HG03175 (cell line): ENCODE data around the gene ACTR1B.
A peak's percentile ranks its signal among the peaks of the same experiment; 100 is the strongest.
"Not testable (repeated sequence)": the region's sequence is repeated elsewhere in the genome, so short reads cannot be mapped to it uniquely, and the experiment has no call there.

ENCODE experiments used
- ATAC-seq: cut with Tn5 transposase; IDR thresholded peaks from one replicate; pipeline ENCODE4 v1.9.1; 2021; ENCODE audit warnings: mild to moderate bottlenecking, moderate library complexity; ENCODE audit not compliant: unreplicated experiment

The ACTR1B gene

DNA sequence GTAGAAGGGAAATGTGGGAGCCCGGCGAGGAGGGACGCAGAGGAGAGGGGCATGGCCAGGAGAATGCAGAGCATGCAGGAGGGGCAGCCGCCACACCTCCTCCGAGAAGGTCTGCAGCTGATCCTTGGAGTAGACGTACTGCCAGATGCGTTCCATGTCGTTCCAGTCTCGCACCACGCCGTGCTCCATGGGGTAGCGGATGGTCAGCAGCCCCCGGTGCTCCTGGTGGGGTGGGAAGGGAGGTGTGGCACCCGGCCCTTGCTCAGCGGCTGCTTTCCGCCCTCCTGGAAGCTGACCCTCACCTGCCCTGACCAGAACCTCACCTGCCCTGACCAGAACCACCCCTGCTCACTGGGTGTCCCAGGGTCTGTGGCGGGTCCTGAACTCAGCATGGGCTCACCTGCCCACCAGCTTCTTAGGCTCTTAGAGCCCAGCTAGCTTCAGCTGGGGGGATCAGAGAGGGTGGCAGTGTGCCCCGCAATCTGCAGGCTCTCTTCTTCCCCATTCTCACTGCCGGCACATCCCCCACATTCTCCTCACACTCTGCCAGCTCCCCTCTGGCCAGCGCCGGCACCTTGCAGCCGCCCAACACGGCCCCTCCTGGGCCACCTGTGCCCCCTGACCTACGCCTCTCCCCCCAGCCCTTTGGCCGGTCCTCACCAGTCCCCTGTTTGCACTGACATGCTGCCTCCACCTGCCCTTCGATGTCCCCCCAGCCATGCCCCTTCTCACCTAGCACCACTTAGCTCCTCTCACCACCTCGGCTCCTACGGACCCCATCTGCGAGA is 4.4 kb downstream of the ACTR1B start:
- ATAC-seq: no peak

DNA sequence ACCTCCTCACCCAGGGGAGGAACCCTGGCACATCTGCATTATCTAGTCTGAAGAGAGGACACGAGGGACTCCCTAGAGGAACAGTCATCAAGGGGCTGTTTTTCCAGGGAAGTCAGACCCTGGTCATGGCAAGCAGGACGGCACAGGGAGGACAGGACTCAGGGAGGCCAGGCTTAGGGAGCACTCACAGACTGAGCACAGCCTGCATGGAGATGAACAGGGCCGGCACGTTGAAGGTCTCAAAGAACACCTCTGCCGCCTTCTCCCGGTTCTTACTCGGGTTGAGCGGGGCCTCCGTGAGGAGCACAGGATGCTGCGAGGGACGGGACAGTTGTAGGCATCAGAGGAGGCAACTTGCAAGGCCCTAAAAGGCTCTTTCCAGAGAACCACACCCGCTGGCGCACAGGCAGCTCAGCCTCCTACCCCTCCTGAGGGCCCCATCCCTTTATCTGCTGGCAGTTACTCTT is 5.1 kb downstream of the ACTR1B start:
- ATAC-seq: no peak

DNA sequence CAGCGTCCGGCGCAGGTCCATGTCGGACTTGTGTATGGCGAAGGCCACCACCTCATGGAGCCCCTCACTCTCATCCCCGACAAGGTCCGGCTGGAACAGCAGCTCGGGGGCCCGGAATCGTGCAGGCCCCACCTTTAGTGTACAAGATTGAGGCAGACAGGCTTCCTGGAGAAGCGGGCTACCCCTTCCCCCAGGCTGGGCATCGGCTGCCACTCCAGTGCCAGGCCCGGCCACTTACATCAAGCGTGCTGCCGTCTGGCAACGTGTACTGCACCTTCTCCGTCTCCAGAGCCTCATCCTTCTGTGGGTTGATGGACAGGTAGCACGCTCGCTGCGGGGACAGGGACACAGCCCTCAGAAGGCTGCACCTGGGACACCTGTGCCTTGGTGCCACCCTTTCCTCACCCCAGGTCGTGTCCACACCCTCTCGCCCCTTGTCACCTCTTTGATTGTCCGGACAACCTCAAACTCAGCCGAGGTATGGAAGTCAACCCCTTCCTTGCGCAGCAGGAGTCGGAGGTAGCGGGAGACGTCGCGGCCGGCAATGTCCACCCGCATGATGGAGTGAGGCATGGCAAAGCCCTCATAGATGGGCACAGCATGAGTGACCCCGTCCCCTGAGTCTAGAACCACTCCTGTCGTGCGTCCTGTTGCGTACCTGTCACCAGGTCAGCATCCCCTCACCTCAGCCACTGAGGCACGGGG is 5.7 kb downstream of the ACTR1B start:
- no peak for ATAC-seq

DNA sequence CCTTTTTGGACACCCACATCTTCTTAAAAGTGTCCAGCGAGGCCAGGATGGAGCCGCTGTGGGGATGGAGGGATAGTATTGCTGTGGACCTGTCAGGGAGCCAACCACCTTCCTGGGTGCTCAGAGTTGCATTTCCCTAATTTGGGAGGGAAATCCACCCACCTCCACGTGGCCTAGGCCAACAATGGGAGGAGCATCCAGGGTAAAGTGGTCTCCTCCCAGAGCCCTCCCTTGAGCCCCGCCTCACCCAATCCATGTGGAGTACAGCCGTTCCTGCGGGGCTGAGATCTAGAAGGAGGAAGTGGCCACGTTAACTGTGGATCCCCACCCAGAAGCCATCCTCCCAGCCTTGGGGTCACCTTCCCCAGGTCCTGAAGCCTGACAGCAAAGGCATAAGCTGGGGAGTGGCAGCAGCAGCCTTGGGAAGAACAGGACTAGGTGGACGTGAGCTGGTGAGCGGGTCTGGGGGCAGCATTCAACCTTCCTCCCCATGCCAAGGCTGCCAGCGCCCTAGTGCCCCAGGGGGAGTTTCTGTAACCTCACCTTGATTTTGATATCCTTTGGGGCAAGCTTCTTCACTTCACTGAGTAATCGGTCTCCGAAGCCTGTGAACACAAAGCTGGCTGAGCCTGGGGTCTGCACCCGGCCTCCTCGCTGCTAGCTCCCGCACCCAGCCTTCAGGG is 6.8 kb downstream of the ACTR1B start:
- ATAC-seq: no peak

DNA sequence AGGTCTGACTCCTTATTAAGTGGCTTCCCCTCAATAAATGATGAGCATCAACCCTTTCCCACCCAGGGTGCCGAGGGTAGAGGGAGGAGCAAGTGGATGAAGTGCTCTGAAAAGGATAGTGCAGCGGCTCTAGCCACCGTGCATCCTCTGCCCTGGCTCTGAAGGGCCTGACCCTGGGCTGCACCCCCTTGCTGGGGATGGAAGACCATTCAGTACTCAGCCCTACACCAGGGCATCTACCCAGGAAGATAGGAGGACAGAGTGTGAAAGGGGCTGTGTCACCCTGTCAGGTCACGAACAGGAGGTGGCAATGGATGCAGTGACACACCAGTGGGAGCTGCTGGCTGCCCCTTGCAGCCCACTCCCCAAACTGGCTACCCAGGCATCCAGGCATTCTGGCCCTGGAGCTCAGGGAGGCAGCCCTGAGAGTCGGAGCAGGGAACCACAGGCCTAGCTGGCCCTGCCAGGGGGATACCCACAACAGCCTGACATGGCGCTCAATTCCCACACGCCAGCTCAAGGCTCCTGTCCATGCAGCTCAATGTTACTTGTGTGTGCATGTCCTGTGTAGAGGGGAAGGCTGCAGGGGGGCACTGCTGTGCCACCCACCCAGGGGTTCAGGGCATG is 7.6 kb downstream of the ACTR1B start:
- no peak for ATAC-seq

DNA sequence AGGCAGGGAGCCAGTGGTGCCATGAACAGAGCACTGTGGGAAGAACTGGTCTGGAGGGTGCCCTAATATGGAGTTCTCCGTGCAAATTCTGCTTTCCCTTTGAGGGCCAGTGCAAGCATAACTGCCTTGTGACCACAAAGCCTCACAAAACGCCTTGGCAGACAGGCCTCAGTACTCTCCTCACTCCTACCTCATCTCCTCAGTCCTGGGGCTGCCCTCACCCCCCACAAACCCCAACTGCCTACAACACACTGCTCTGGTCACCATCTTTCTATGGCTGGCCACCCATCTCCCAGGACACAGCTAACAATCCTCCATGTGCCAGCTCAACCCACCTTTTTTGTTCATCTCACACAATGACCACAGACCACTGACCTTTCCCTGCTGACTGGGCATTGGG is 9.1 kb downstream of the ACTR1B start:
- no peak for ATAC-seq

DNA sequence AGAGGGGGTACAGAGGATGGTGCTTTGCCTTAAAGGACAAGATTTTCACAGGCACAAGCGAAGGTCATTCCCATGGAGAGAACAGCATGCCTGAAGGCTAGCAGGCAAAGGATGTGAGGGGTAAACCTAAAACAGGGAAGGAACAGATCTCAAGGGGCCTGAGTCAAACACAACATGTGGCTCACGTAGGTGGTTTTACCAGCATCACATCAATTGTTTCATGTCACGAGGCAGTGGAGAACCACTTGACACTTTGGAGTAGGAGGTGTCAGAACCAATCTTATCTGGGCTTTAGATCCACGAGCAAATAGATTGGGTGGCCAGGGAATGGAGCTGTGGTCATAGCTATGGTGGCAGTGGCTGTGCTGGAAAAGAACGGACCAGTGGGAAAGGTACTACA is 9.5 kb downstream of the ACTR1B start:
- ATAC-seq: no peak

DNA sequence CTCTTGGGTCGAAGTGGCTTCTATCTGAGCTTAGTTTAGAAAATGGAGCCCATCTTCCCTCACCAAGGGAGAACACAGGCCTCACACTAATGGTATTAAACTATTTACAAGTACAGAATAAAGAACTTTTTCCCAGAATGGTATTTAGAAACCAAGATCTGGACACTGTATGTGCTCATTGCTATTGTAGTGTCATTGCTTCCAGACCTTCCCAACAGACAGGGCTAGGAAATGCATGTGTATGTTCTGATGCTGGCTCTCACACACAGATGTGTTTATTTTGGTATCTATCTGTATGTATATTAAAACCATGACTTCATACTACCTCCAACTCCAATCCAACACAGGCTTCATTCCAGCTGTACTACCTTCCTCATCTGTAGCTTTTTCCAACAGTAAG is 10.0 kb downstream of the ACTR1B start:
- no peak for ATAC-seq

DNA sequence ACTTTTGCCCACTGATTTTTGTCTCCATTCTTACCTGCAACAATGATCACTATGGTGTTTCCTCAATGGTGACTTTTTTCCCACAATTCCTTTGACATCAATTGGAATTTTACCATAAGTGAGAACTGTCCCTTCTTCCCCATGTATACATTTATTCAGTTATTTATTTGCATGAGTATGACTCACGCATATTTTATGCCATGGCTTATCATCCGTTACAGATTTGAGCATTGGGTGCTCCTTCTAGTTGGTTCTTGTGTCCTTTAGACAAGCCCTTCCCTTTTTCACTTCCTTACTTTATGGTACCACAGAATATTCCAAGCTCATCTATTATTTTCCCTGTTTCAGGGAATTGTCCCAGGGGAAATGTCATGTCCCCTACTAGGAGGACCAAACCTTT is 10.4 kb downstream of the ACTR1B start:
- ATAC-seq: no peak

DNA sequence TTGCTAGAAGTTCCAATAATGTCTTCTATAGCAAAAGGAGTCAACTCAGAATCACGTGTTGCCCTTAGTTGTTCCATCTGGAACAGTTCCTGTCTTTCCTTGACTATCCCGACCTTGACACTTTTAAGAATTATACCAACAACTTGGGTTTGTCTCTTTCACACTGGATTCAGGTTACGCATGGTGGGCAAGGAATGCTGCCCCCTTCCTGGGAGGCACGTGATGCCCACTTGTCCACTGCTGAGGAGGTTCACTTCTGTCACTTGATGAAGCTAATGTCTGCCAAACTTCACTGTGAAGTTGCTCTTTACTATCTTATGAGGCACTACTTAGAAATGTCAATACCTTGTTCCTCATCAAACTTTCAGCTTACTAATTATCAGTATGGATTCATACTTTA is 12.7 kb downstream of the ACTR1B start:
- ATAC-seq: no peak

DNA sequence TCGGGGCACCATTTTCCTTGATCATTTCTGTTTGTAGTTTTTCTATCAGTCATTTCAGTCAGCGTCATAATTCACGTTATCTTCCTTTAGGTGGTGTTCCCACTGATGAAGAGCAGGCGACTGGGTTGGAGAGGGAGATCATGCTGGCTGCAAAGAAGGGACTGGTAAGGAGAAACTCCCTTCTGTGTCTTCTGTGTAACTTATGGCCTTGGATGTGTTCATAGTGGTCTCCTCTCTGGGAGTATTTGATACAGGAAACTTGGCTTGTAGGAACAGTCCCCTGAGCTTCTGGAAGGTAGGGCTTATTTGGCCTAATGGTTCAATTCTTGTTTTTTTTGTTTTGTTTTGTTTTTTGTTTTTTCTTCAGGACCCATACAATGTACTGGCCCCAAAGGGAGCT is 16.9 kb downstream of the ACTR1B start:
- no peak for ATAC-seq

DNA sequence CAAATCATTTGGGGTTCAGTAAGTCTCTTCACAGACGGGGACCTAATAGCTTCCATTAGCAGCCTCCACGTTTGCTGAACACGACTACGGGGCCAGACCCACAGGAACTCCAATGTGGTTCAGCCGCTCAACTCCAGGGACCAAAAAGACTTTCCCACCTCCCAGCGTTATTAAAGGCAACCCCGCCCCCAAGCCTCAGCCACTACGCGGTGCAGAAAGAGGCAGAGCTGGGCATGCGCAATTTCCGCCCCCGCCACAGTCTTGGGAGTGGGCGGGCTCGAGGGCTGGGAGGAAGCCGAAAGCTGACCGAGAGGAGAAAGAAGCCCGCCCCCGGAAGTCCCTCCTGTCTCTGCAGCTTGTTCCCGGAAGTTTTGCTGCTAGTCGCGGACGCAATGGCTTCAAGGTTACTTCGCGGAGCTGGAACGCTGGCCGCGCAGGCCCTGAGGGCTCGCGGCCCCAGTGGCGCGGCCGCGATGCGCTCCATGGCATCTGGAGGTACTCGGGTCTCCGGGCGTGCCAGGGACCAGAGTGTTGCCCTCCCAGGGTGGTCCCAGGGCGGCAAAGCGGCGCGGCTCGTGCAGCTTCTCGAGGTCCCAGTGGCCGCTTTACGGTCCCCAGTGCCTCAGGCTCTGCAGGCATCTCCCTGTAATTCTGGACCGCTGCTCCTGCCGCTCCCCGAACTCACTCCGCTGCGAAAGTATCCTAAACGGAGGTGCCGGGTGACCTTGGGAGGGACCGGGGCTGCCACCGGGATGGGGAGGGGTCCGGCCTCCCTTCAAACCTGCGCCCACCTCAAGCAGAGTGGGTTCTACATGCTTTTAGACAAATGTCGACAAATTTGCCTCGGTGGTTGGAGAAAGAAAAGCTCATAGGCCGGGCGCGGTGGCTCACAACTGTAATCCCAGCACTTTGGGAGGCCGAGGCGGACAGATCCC is 17.9 kb downstream of the ACTR1B start, which contains the start of gene COX5B:
COX5B (plus strand) TSS at position 368 of the 935 bp plus-strand sequence; CDS start at position 393, 25 bp downstream.
- peak; percentile 97 for ATAC-seq

DNA sequence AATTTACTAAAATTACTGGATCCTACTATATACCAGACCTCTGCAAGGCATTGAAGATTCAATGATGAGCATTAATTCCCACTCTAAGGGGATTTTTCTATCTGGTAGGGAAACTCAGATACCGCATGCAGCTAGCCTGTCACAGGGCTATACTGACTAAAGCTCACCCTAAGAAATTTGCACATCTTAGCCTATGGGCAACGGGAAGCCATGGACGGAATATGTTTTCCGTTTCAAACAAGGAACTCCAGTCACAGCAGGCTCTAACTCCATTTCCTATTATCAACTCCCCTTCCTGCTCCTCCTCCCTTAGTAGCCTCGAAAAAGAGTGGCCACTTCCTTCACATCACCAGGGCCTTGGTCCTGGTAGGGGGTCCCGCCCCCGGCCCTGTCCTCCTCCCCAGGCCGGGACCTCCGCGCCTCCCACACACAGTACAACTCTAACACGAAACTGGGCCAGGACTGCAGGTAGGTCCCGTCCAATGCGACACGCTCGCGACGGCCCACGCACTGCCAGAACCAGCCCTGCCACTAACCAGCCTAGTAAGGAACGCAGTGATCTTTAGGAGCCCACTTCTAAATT is 18.6 kb downstream of the ACTR1B start:
- ATAC-seq: peak; percentile 27

DNA sequence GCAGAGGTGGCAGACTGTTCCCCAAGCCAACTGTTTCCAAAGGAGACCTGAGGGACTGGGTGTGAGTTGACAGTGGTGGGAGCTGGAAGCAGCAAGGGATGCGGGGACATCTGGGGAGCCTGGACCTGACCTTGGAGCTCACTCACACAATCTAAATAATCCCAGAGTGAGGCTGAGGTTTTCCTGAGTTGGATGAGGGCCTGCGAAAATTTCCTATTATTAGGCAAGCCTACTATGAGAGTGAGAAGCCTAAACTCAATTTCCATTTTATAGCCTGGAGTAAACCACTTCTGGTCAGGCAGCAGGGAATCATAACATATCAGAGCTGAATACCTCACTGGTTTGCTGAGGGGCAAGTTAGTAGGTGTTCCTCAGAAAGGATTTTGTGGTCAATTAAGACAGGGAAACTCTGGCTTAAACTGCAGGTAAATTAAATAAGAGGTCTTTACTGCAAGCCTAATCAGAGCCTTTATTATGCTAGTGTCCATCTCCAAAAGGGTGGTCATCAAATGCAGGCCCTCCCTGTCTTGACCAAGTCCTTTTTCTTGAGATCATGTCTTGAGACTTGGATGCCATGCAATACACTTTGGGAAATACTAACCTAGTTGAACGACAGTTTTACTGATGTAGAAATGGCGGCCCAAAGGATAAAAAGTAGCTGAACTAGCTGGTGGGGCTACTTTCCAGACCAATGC is 19.7 kb downstream of the ACTR1B start:
- no peak for ATAC-seq

DNA sequence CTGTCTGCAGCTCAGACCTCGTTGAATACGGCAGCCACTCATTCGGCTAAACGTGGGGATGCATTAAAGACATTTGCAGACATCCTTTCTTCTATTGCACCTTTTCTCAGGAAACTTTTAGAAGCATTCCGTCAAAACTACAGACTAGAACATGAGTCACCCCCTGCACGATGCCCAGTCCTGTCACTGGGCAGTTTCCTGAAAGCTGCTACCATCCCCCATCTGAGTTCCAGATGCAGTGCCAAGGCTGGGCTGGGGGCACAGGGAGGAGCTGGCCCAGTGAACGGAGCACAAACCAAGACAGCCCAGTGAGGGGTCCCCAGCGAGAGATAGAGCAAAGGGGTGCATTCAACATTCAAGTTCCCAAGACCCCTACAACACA is 37.8 kb downstream of the ACTR1B start:
- ATAC-seq: not testable (repeated sequence)

DNA sequence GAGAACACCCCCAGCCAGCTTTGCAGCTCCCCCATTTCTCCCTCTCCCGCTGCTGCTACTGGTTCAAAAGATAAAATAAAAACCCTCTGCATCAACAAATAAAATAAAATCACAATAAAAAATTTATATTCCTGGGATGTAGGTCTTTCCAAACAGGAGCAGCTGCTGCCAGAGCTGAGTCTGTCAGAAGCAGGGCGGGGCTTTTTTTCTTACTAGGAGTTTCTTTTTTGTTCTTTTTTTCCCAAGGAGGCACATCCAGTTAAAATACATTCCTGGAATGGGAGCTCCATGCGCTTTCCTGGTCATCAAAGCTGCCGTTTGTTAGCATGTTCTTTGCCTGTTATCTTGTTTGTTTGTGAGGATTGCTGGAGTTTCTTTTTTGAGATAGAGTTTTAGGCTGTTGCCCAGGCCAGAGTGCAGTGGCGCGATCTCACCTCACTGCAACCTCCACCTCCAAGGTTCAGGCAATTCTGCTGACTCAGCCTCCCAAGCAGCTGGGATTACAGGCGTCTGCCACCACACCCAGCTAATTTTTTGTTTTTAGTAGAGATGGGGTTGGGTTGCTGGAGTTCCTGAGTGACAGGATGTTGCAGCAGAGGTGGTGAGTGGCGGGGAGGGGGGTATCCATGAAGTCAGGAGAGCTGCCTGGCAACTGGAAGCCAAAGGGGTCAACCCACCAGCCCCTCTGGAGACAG is 38.3 kb downstream of the ACTR1B start:
- not testable (repeated sequence) for ATAC-seq

DNA sequence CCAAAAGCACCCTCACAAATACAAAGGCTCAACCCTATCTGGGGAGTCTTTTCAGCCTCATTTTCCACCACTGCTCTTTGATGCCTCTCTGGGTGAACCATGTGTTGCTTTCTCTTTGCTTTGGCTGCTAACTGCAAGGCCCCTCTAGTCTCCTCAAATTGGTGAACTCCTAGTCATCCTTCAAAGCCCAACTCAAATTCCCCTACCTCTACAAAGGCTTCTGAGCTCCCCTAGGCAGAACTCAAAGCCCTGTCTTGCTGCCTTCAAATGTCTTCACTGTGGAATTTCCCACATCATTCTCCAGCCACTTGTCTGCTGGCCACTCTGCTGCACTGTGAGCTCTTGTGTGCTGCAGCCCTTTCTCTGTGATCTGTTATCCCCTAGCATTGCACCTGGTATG is 40.9 kb downstream of the ACTR1B start:
- not testable (repeated sequence) for ATAC-seq

DNA sequence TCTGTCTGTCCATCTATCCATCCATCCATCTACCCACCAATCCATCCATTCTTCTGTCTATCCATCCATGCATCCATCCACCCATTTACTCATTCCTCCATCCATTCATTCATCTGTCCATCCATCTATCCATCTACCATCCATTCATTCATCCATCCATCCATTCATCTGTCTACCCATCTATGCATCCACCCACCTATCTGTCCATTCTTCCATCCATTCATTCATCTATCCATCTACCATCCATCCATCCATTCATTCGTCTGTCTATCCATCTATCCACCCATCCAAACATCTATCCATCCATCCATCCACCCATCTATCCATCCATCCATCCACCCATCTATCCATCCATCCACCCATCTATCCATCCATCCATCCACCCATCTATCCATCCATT is 43.4 kb downstream of the ACTR1B start:
- not testable (repeated sequence) for ATAC-seq
